Smooth muscle cell (in vitro differentiated cells): Measurements from ENCODE around the gene INTS1. TPM values are rescaled to one million over a fixed set of nuclear protein-coding genes. Genes with fewer than 3 reads are reported as not detected.

Experiments
- DNase-seq: peaks from one replicate; lab custom pipeline; 2025; ENCODE audit not compliant: unreplicated experiment; lab: John Stamatoyannopoulos, UW
- H2AFZ ChIP-seq: fragments of 200-600 bp; sonication (generic); 2 replicates; pipeline ENCODE4 v1.6.0; 2016; ENCODE audit warnings: antibody characterized with exemption, low read depth, mild to moderate bottlenecking
- H3F3A ChIP-seq: fragments of 200-600 bp; sonication (generic); 2 replicates; pipeline ENCODE4 v1.6.0; 2017; ENCODE audit warnings: antibody characterized with exemption, low read depth
- H3K27ac ChIP-seq: fragments of 200-600 bp; sonication (generic); 2 replicates; pipeline ENCODE4 v1.5.1; 2016; ENCODE audit warnings: low read depth, mild to moderate bottlenecking
- H3K27me3 ChIP-seq: fragments of 200-600 bp; sonication (generic); 2 replicates; pipeline ENCODE4 v1.6.1; 2016; ENCODE audit warnings: low read depth, mild to moderate bottlenecking
- H3K36me3 ChIP-seq: fragments of 200-600 bp; sonication (generic); 2 replicates; pipeline ENCODE4 v1.5.1; 2016; ENCODE audit warnings: low read depth
- H3K4me1 ChIP-seq: fragments of 200-600 bp; sonication (generic); 2 replicates; pipeline ENCODE4 v1.5.1; 2016; ENCODE audit warnings: low read depth
- H3K4me2 ChIP-seq: fragments of 200-600 bp; sonication (generic); 2 replicates; pipeline ENCODE4 v1.6.0; 2016; ENCODE audit warnings: mild to moderate bottlenecking
- H3K4me3 ChIP-seq: fragments of 200-600 bp; sonication (generic); 2 replicates; pipeline ENCODE4 v1.5.1; 2016; ENCODE audit warnings: mild to moderate bottlenecking
- H3K79me2 ChIP-seq: fragments of 200-600 bp; sonication (generic); 2 replicates; pipeline ENCODE4 v1.6.0; 2016; ENCODE audit warnings: low read depth, mild to moderate bottlenecking
- H3K9ac ChIP-seq: fragments of 200-600 bp; sonication (generic); 2 replicates; pipeline ENCODE4 v1.6.0; 2016; ENCODE audit warnings: low read depth
- H3K9me3 ChIP-seq: fragments of 200-600 bp; sonication (generic); replicated peaks from 2 replicates; pipeline ENCODE4 v1.5.1; 2016; ENCODE audit warnings: low read depth
- H4K20me1 ChIP-seq: fragments of 200-600 bp; sonication (generic); 2 replicates; pipeline ENCODE4 v1.6.0; 2016; ENCODE audit warnings: low read depth
- WGBS: methylation state at CpG from one replicate; pipeline ENCODE4 v1.1.7; 2016; ENCODE audit warnings: low lambda C conversion rate; 5-methylcytosine and 5-hydroxymethylcytosine counted together
- polyA plus RNA-seq: library from polyadenylated mRNA; unstranded; fragments of >200 nt; fragmentation: Nextera tagmentation; extraction: Ambion mirVana; gene quantifications from 2 replicates; pipeline ENCODE4 v1.2.1, GENCODE V29; 2016
- total RNA-seq: library from RNA; depleted of rRNA; stranded (reverse); fragments of >200 nt; gene quantifications from 2 replicates; pipeline ENCODE4 v1.2.3, GENCODE V29; 2014
- TF ChIP-seq, protein P1 (sequence below): fragments of 200-600 bp; sonication (generic); IDR thresholded peaks from 2 replicates; pipeline ENCODE4 v1.5.1; 2017; ENCODE audit warnings: borderline replicate concordance, mild to moderate bottlenecking, antibody characterized with exemption; ENCODE audit not compliant: insufficient read depth, poor library complexity, severe bottlenecking

INTS1 gene
- total and polyA plus RNA-seq, 2 experiments from 2014 or later: 18.2 to 51.2 TPM

GRCh38 chr7:1538544-1539180, 34.5 kb upstream of the INTS1 start:
- Histone ChIP-seq H3K4me2 (peak overlapping the region; percentile 82), H3K27ac (peak overlapping the region; percentile 99), H4K20me1 (peaks cover 8% of the 10 kb centered on the region), H3F3A (no peaks in the 10 kb centered on the region), H3K79me2 (peaks cover 43% of the 10 kb centered on the region), H3K4me1 (peaks cover 16% of the 10 kb centered on the region), H2AFZ (no peak overlapping the region), H3K27me3 (no peaks in the 10 kb centered on the region), H3K9me3 (no peaks in the 10 kb centered on the region), H3K4me3 (peak overlapping the region; percentile 13), H3K36me3 (no peaks in the 10 kb centered on the region), H3K9ac (peak overlapping the region; percentile 97)
- 94% methylated on average over 20 of the region's 25 CpGs for WGBS
- no peak for DNase-seq
- TF ChIP-seq, protein P1, sequence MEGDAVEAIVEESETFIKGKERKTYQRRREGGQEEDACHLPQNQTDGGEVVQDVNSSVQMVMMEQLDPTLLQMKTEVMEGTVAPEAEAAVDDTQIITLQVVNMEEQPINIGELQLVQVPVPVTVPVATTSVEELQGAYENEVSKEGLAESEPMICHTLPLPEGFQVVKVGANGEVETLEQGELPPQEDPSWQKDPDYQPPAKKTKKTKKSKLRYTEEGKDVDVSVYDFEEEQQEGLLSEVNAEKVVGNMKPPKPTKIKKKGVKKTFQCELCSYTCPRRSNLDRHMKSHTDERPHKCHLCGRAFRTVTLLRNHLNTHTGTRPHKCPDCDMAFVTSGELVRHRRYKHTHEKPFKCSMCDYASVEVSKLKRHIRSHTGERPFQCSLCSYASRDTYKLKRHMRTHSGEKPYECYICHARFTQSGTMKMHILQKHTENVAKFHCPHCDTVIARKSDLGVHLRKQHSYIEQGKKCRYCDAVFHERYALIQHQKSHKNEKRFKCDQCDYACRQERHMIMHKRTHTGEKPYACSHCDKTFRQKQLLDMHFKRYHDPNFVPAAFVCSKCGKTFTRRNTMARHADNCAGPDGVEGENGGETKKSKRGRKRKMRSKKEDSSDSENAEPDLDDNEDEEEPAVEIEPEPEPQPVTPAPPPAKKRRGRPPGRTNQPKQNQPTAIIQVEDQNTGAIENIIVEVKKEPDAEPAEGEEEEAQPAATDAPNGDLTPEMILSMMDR: no peak

DNA sequence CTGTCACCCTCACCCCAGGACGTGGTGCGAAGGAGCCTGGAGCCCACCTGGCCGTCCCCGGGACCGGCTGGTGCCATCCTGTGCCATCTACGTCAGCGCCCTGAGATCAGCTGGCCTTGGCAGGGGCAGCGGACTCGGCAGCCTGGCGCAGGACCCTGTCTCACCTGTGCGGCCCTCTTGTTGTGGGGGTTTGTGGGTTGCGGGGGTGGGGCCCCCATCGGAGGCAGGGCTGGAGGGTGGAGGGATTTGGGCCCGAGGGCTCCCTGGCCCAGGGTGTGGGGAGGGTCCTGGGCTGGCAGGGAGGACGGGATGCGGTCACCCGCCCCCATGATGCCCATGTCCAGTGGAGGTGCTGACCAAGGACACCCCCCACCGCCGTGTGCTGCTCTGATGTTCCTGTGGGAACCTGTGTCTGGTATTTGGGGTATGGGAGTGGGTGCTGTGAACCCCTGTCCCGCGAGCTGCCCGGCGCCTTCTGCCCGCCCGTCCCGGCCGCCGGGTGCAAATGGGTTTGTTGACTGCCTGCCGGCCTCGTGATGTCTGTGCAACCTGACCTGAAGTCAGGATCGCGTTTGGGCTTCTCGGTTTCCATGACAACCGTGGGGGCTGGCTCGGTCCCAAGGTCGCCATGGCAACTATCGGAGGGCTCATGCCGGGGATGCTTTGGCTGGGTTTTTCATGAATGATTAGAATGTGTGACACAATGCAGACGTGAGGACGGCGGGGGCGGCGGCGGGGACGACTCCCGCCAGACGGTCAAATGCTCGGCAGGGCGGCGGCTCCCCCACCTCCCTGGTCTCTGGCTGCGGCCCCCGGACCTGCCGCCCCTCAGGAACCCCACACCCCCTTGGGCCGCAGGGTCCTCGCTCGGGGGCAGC, 33.6 kb upstream of the INTS1 start:
- DNase-seq: peak; percentile 41
- Histone ChIP-seq H3K9me3 (no peaks in the 10 kb centered on the region), H3K79me2 (peaks cover 43% of the 10 kb centered on the region), H3K4me1 (peaks cover 16% of the 10 kb centered on the region), H3F3A (peaks cover 7% of the 10 kb centered on the region), H3K4me3 (peak overlapping the region; percentile 44), H3K36me3 (no peaks in the 10 kb centered on the region), H3K27me3 (no peaks in the 10 kb centered on the region), H3K27ac (peak overlapping the region; percentile 99), H3K4me2 (peak overlapping the region; percentile 82), H2AFZ (no peak overlapping the region), H4K20me1 (peaks cover 15% of the 10 kb centered on the region), H3K9ac (peak overlapping the region; percentile 97)
- WGBS: 62% methylated on average over 42 of the region's 56 CpGs
- TF ChIP-seq, protein P1: no peak

DNA sequence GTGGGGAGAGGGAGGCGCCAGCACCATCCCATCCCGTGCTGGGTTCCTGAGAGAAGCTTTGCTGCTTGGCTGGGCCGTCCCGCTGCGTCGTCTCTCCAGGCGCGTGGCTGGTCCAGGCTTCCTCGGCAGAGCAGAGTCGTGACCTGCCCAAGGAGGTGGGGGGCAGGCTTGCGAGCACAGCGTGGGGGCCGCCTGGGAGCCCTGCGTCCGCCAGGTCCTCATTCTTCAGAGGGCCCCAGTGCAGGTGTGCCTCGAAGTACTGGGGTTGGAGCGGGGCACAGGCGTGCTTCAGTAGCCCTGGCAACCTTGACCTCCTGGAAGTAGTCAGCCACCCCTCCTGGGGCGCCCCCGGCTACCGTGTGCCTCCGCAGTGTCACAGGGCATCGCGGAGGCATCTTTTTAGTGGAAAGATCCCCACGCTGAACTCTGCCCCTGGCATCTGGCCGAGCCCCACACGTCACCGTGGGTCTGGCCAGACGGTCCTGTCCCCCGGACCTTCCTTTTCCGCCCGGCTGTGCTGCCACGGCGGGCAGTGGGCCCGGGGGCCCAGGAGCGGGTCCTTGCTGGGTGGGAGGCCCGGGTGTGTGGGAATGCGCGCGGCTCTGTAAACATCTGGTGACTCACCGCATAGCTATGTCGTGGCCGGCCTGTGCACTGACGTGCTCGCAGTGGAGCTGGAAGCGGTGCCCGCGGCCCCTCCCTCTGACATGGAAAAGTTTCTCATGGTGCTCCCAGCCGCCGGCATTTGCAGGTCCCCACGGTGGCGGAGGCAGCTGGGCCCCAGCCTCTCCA, 32.8 kb upstream of the INTS1 start:
- Histone ChIP-seq H3F3A (peaks cover 13% of the 10 kb centered on the region), H4K20me1 (peaks cover 19% of the 10 kb centered on the region), H3K27me3 (no peaks in the 10 kb centered on the region), H3K4me3 (peak overlapping the region; percentile 44), H3K9me3 (no peaks in the 10 kb centered on the region), H3K4me1 (peaks cover 16% of the 10 kb centered on the region), H3K9ac (peak overlapping the region; percentile 97), H2AFZ (no peak overlapping the region), H3K36me3 (no peaks in the 10 kb centered on the region), H3K4me2 (peak overlapping the region; percentile 82), H3K27ac (peak overlapping the region; percentile 99), H3K79me2 (peaks cover 43% of the 10 kb centered on the region)
- 8% methylated on average over 45 of the region's 52 CpGs for WGBS
- peak; percentile 88 for DNase-seq
- TF ChIP-seq, protein P1: no peak
